Subcutaneous adipose tissue (tissue), 4 donors: Measurements from ENCODE around the gene CORT. TPM values are rescaled to one million over a fixed set of nuclear protein-coding genes. Genes with fewer than 3 reads are reported as not detected.

ENCODE experiments used
- CTCF ChIP-seq: fragments of 450-650 bp; IDR thresholded peaks from one replicate; pipeline ENCODE4 v1.5.1; 2016; ENCODE audit warnings: low read depth, mild to moderate bottlenecking, control low read depth, antibody characterized with exemption, moderate library complexity
- total RNA-seq, 4 donors: library from RNA; depleted of rRNA; stranded (reverse); fragments of >200 nt; gene quantifications; one replicate each; pipeline ENCODE4 v1.1.0, GENCODE V29; 2016

Gene CORT
- total RNA-seq, 4 donors from 2014 or later, result not detected

- TF ChIP-seq CTCF, result no peak
Observed at GRCh38 chr1:10457875-10458274, 8.0 kb downstream of the CORT start.

GRCh38 chr1:10459184-10459583 is 9.4 kb downstream of the CORT start:
- no peak for TF ChIP-seq CTCF

DNA sequence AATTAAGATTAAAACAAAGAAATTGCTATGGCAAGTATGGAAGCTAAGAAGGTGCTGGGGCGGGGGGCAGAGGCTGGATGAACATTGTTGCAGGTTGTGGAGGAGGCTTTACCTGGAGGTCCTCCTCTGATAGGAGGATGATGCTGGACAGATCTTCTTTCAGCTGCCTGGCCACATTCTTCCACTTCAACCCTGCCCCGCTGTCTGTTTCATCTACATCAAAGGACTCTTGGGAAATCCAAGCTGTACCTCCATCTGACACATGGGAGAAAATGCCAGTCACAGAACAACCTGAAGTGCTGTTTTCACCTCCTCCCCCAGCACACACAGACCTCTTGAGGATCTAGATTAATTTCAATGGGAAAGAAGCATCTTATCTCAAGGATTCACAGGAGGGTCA is 17.2 kb downstream of the CORT start:
- TF ChIP-seq CTCF, result no peak

- no peak for TF ChIP-seq CTCF
Observed at GRCh38 chr1:10470043-10470442, 20.2 kb downstream of the CORT start.

DNA sequence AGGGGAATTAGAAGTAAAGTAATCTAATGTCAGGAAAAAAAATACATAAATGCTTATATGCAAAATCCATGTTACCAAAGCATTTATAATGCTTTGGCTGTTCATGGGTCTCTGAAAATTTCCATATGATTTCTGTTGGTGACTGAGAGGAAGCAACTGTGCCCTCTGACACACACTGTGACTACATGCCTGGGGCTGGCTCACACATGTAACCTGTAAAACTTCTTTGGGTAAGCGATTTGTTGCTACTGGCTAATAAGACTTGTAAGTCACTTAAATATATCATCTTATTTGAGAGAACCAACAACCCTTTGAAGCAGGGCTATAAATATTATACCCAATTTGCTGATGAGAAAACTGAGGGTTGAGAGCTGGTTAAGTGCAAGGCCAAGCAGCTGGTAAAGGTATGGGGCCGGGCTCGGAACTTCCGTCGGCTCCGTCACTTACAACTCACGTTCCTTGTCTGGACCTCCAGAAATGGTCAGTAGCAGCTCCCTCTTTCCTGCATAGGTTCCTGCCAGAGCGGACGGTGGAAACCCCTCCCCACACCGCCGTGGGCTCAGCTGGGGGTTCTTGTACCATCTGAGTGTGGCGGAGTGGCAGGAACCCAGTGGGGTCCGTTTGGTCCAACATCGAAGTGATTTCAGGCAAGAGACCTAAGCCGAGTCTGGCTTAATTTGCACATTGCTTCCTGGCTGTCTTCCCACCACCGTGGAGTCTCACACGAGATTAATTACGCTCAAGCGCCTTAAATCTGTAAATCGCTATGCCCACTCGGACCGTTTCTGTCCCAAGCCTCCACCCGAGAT is 21.8 kb downstream of the CORT start:
- no peak for TF ChIP-seq CTCF

GRCh38 chr1:10472220-10473144 is 22.7 kb downstream of the CORT start, which contains the start of gene DFFA:
Gene DFFA, minus strand, starts transcription at chr1:10472529. Its CDS starts 71 bp downstream, at chr1:10472458.
- no peak for TF ChIP-seq CTCF
